CD14-positive monocyte (primary cell): ENCODE data around the gene BPHL. TPM values are rescaled to one million over a fixed set of nuclear protein-coding genes. Genes with fewer than 3 reads are reported as not detected.

Source experiments
- DNase-seq, 3 donors: peaks; one replicate each; pipeline ENCODE4 v3.0.0-alpha.2; 2011 to 2022
- H2AFZ ChIP-seq: 2 replicates; pipeline ENCODE4 v1.6.0; 2012; ENCODE audit warnings: mild to moderate bottlenecking, low read depth, low read length, inconsistent platforms; ENCODE audit not compliant: insufficient read depth, poor library complexity, severe bottlenecking
- H3K27ac ChIP-seq, 2 donors: 1 replicate in 1 of 2; 2 replicates in 1 of 2; pipeline ENCODE4 v1.5.1; 2012 to 2013; ENCODE audit warnings: low read length in 2 of 2, control low read depth in 1 of 2, inconsistent platforms in 1 of 2, low read depth in 1 of 2, mild to moderate bottlenecking in 1 of 2
- H3K27me3 ChIP-seq, 2 donors: one replicate each; pipeline versions ENCODE4 v1.6.0 to v1.6.1; 2011 to 2013; ENCODE audit warnings: low read length in 2 of 2; ENCODE audit not compliant: control insufficient read depth in 2 of 2, insufficient read depth in 2 of 2
- H3K36me3 ChIP-seq, 2 donors: replicated peaks in 1 of 2; 1 replicate in 1 of 2; 2 replicates in 1 of 2; pipeline versions ENCODE4 v1.5.1 to v1.6.1; 2012 to 2013; ENCODE audit warnings: low read length in 2 of 2, control low read depth in 1 of 2, inconsistent platforms in 1 of 2, mild to moderate bottlenecking in 1 of 2; ENCODE audit not compliant: insufficient read depth in 2 of 2, control insufficient read depth in 1 of 2
- H3K4me1 ChIP-seq, 2 donors: 1 replicate in 1 of 2; 2 replicates in 1 of 2; pipeline versions ENCODE4 v1.5.1 to v1.6.1; 2012 to 2013; ENCODE audit warnings: low read length in 2 of 2, control low read depth in 1 of 2, inconsistent platforms in 1 of 2, mild to moderate bottlenecking in 1 of 2, moderate library complexity in 1 of 2; ENCODE audit not compliant: insufficient read depth in 2 of 2, control insufficient read depth in 1 of 2
- H3K4me2 ChIP-seq: replicated peaks from 2 replicates; pipeline ENCODE3; 2012; ENCODE audit warnings: low read length, moderate library complexity, mild to moderate bottlenecking; ENCODE audit not compliant: poor library complexity, severe bottlenecking; ENCODE audit errors: extremely low read depth
- H3K4me3 ChIP-seq, 3 experiments: fragments of 200-600 bp in 1 of 3; sonication (generic) in 1 of 3; replicated peaks in 1 of 3; 1 replicate in 2 of 3; 2 replicates in 1 of 3; pipeline ENCODE4 v1.5.1; 2011 to 2013; ENCODE audit warnings: low read length in 3 of 3, mild to moderate bottlenecking in 3 of 3, control low read depth in 2 of 3, low read depth in 2 of 3, inconsistent platforms in 1 of 3, moderate library complexity in 1 of 3
- H3K79me2 ChIP-seq: 2 replicates; pipeline ENCODE4 v1.6.0; 2012; ENCODE audit warnings: mild to moderate bottlenecking, control low read depth, inconsistent platforms, low read length, moderate library complexity; ENCODE audit not compliant: insufficient read depth
- H3K9ac ChIP-seq: 2 replicates; pipeline ENCODE4 v1.6.0; 2017; ENCODE audit warnings: low read length, mild to moderate bottlenecking; ENCODE audit not compliant: insufficient read depth, poor library complexity, severe bottlenecking
- H3K9me3 ChIP-seq, 2 donors: replicated peaks in 1 of 2; 1 replicate in 1 of 2; 2 replicates in 1 of 2; pipeline versions ENCODE4 v1.5.1 to v1.6.1; 2012 to 2013; ENCODE audit warnings: low read length in 2 of 2, control low read depth in 1 of 2; ENCODE audit not compliant: control insufficient read depth in 1 of 2, insufficient read depth in 1 of 2
- H4K20me1 ChIP-seq: 2 replicates; pipeline ENCODE4 v1.6.0; 2012; ENCODE audit warnings: mild to moderate bottlenecking, low read length, control low read depth, moderate library complexity; ENCODE audit not compliant: insufficient read depth
- H3K27ac Mint-ChIP-seq, 7 donors: one replicate each; pipeline ENCODE4 v1.8.0; 2020; ENCODE audit warnings: mild to moderate bottlenecking in 7 of 7, mixed read lengths in 7 of 7, moderate library complexity in 6 of 7, inconsistent platforms in 2 of 7
- H3K27me3 Mint-ChIP-seq, 3 donors: one replicate each; pipeline ENCODE4 v1.8.0; 2021 to 2022; ENCODE audit warnings: low read depth in 3 of 3, mild to moderate bottlenecking in 3 of 3, mixed read lengths in 3 of 3, moderate library complexity in 3 of 3, inconsistent platforms in 1 of 3
- H3K36me3 Mint-ChIP-seq, 2 donors: one replicate each; pipeline ENCODE4 v1.8.0; 2020; ENCODE audit warnings: mixed read lengths in 2 of 2, inconsistent platforms in 1 of 2, mild to moderate bottlenecking in 1 of 2
- H3K4me1 Mint-ChIP-seq: one replicate; pipeline ENCODE4 v1.8.0; 2020; ENCODE audit warnings: mild to moderate bottlenecking, mixed read lengths
- H3K4me3 Mint-ChIP-seq, 2 donors: one replicate each; pipeline ENCODE4 v1.8.0; 2020; ENCODE audit warnings: mild to moderate bottlenecking in 2 of 2, mixed read lengths in 2 of 2, moderate library complexity in 1 of 2
- H3K9me3 Mint-ChIP-seq, 7 donors: one replicate each; pipeline ENCODE4 v1.8.0; 2020 to 2022; ENCODE audit warnings: mixed read lengths in 7 of 7, mild to moderate bottlenecking in 6 of 7, moderate library complexity in 6 of 7, inconsistent platforms in 2 of 7
- CTCF ChIP-seq: fragments of 200-600 bp; IDR thresholded peaks from one replicate; pipeline ENCODE4 v1.8.0; 2022; ENCODE audit warnings: antibody characterized with exemption, mild to moderate bottlenecking
- WGBS: methylation state at CpG from one replicate; pipeline ENCODE4 v1.1.5; 2013; ENCODE audit warnings: missing lambda C conversion rate; ENCODE audit not compliant: insufficient coverage; 5-methylcytosine and 5-hydroxymethylcytosine counted together
- intact Hi-C, 2 donors: fragments of 100-400 bp; cut with micrococcal nuclease; formaldehyde crosslinking; loops; one replicate each; pipeline versions ENCODE4 v1.15.0 to v1.15.1; 2023
- polyA plus RNA-seq, 3 donors: library from polyadenylated mRNA; depleted of rRNA in 1 of 3; unstranded in 2 of 3; stranded (reverse) in 1 of 3; fragments of 300-500 nt in 2 of 3; fragments of >200 nt in 1 of 3; fragmentation: Illumina TruSeq in 2 of 3; gene quantifications; 1 replicate in 2 of 3; 2 replicates in 1 of 3; pipeline ENCODE4 v1.2.3, GENCODE V29; 2012 to 2021

The BPHL gene
- polyA plus RNA-seq, 3 donors, result 4.6 to 7.8 (median 5.9) TPM

DNA sequence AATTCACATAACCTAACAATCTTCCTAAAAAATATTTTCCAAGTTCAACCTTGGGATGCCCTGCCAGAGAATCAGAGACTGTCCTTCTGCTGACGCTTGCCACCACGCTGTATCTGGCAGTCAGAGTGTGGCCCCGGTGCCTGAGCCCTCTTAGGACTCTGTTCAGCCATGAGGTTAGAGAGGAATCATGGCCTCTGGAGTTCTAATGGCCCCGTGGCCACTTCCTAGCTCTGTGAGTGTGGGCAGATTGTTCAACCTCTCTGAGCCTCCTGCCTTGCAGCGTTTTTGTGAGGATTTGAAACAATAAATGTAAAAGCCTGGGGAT lies 2.2 kb downstream of the BPHL start:
- intact Hi-C loops, result no loop called here
- peak overlapping the region in 1 of 7 donors; percentile 75 for H3K27ac Mint-ChIP-seq

GRCh38 chr6:3122823-3123182 lies 4.3 kb downstream of the BPHL start:
- peaks cover 12% of the 10 kb centered on the region in 2 donors for H3K4me1 ChIP-seq
- DNase-seq, result no peak
- Mint-ChIP-seq H3K4me3 (no peak overlapping the region), H3K9me3 (no peaks in the 10 kb centered on the region), H3K27ac (no peak overlapping the region), H3K4me1 (peaks cover 11% of the 10 kb centered on the region), H3K36me3 (peaks cover 0 to 1% of the 10 kb centered on the region in 2 donors), H3K27me3 (peaks cover 3 to 15% (median 4%) of the 10 kb centered on the region in 3 donors)
- no peak overlapping the region for H2AFZ ChIP-seq
- no peaks in the 10 kb centered on the region for H3K27me3 ChIP-seq
- no peak overlapping the region for H3K4me2 ChIP-seq
- H3K27ac ChIP-seq, result no peak overlapping the region
- H3K36me3 ChIP-seq, result no peaks in the 10 kb centered on the region
- no peak overlapping the region for H3K9ac ChIP-seq
- H3K9me3 ChIP-seq, result no peaks in the 10 kb centered on the region
- H4K20me1 ChIP-seq, result no peaks in the 10 kb centered on the region
- intact Hi-C loops, result no loop called here
- H3K4me3 ChIP-seq, result no peak overlapping the region
- H3K79me2 ChIP-seq, result no peaks in the 10 kb centered on the region
- TF ChIP-seq CTCF, result no peak
- 97% methylated on average over 9 of the region's 9 CpGs for WGBS

More for the DNA sequence above, 2.2 kb downstream of the BPHL start:
- Histone ChIP-seq H3K79me2 (no peaks in the 10 kb centered on the region), H3K4me3 (no peak overlapping the region), H3K36me3 (no peaks in the 10 kb centered on the region), H2AFZ (no peak overlapping the region), H3K9ac (no peak overlapping the region), H3K4me2 (no peak overlapping the region), H3K9me3 (no peaks in the 10 kb centered on the region), H3K27ac (no peak overlapping the region), H3K27me3 (no peaks in the 10 kb centered on the region), H4K20me1 (no peaks in the 10 kb centered on the region), H3K4me1 (peaks cover 18 to 24% of the 10 kb centered on the region in 2 donors)
- peak overlapping the region in 1 of 2 donors; percentile 45 for H3K4me3 Mint-ChIP-seq
- peaks cover 0 to 1% of the 10 kb centered on the region in 2 donors for H3K36me3 Mint-ChIP-seq
- H3K27me3 Mint-ChIP-seq, result peaks cover 3 to 15% (median 4%) of the 10 kb centered on the region in 3 donors
- no peak for DNase-seq
- H3K9me3 Mint-ChIP-seq, result no peaks in the 10 kb centered on the region
- 98% methylated on average over 3 of the region's 5 CpGs for WGBS
- H3K4me1 Mint-ChIP-seq, result peaks cover 27% of the 10 kb centered on the region
- TF ChIP-seq CTCF, result no peak
